HepG2 (cell line): ENCODE measurements around the gene KIF3A. TPM values are rescaled to one million over a fixed set of nuclear protein-coding genes. Genes with fewer than 3 reads are reported as not detected.

Source experiments
- ATAC-seq: fragments of 200-7000 bp; cut with Tn5 transposase; 3 replicates; pipeline ENCODE4 v1.9.1; 2020; ENCODE audit warnings: mild to moderate bottlenecking, moderate library complexity
- BruUV-seq: library from RNA; stranded (reverse); fragments of 400-500 nt; replicated peaks from 2 replicates; lab custom pipeline; 2021; lab: Mats Ljungman, UMichigan
- CTCF ChIA-PET: fragments of 300-600 bp; formaldehyde crosslinking; extraction: SDS; loops from one replicate; lab custom pipeline; 2021; ENCODE audit warnings: low total read pairs, inconsistent platforms, low intra/inter-chr PET ratio; lab: Yijun Ruan, JAX
- POLR2A ChIA-PET: fragments of 350-600 bp; sonication (Branson Sonifier 250); formaldehyde crosslinking; loops from one replicate; lab custom pipeline; 2020; ENCODE audit warnings: antibody characterized with exemption, inconsistent platforms; lab: Yijun Ruan, JAX
- DNase-seq: peaks from one replicate; pipeline ENCODE4 v3.0.0-alpha.2; 2015; ENCODE audit warnings: low spot score
- FAIRE-seq: peaks from 3 replicates; lab custom pipeline; 2011; peaks lifted over from hg19 to GRCh38; lab: Jason Lieb, UNC
- H2AFZ ChIP-seq: one replicate; pipeline ENCODE4 v1.6.1; 2011; ENCODE audit warnings: low read length, inconsistent platforms
- H3K27ac ChIP-seq: fragments of 300-600 bp; 3 replicates; pipeline ENCODE4 v1.8.0; 2011; ENCODE audit warnings: mixed run types, mild to moderate bottlenecking, mixed read lengths, low read length, inconsistent platforms; ENCODE audit not compliant: insufficient read depth; ENCODE audit errors: extremely low read length
- H3K27me3 ChIP-seq, 2 experiments: fragments of 200-600 bp in 1 of 2; 2 replicates in 1 of 2; 3 replicates in 1 of 2; pipeline versions ENCODE4 v1.6.0 to v1.8.0; 2011; ENCODE audit warnings: low read length in 2 of 2, mild to moderate bottlenecking in 2 of 2, moderate library complexity in 2 of 2, inconsistent platforms in 1 of 2; ENCODE audit not compliant: insufficient read depth in 2 of 2, control insufficient read depth in 1 of 2
- H3K36me3 ChIP-seq, 2 experiments: fragments of 200-600 bp in 1 of 2; replicated peaks in 1 of 2; 2 replicates in 1 of 2; 3 replicates in 1 of 2; pipeline versions ENCODE4 v1.5.1 to v1.8.0; 2011; ENCODE audit warnings: low read length in 2 of 2, inconsistent platforms in 1 of 2; ENCODE audit not compliant: insufficient read depth in 2 of 2, control insufficient read depth in 1 of 2
- H3K4me1 ChIP-seq: 2 replicates; pipeline ENCODE4 v1.5.1; 2012; ENCODE audit warnings: low read length, inconsistent platforms; ENCODE audit not compliant: insufficient read depth
- H3K4me2 ChIP-seq: 2 replicates; pipeline ENCODE4 v1.6.0; 2011; ENCODE audit warnings: low read depth, low read length, inconsistent platforms
- H3K4me3 ChIP-seq, 3 experiments: fragments of 200-600 bp in 1 of 3; sonication (generic), shearing (Covaris generic) in 1 of 3; replicated peaks in 1 of 3; 2 replicates each; pipeline ENCODE4 v1.5.1; 2011 to 2016; ENCODE audit warnings: low read length in 3 of 3, inconsistent platforms in 2 of 3, low read depth in 2 of 3, mild to moderate bottlenecking in 2 of 3, control low read depth in 1 of 3, mixed read lengths in 1 of 3; ENCODE audit not compliant: insufficient read depth in 1 of 3
- H3K79me2 ChIP-seq: one replicate; pipeline ENCODE4 v1.6.1; 2011; ENCODE audit warnings: low read length, inconsistent platforms; ENCODE audit not compliant: insufficient read depth
- H3K9ac ChIP-seq: 2 replicates; pipeline ENCODE4 v1.6.0; 2011; ENCODE audit warnings: mild to moderate bottlenecking, low read depth, low read length, inconsistent platforms; ENCODE audit not compliant: insufficient read depth
- H3K9me3 ChIP-seq: 2 replicates; pipeline ENCODE4 v1.5.1; 2012; ENCODE audit warnings: mild to moderate bottlenecking, low read length
- H4K20me1 ChIP-seq: 2 replicates; pipeline ENCODE4 v1.6.0; 2011; ENCODE audit warnings: inconsistent platforms, mild to moderate bottlenecking, low read length, moderate library complexity; ENCODE audit not compliant: insufficient read depth
- CHCHD3 ChIP-seq: sonication (generic); formaldehyde crosslinking; IDR thresholded peaks from 2 replicates; pipeline ENCODE4 v1.8.0; 2022; ENCODE audit warnings: mild to moderate bottlenecking, missing genetic modification reagents, moderate library complexity
- GATAD1 ChIP-seq: IDR thresholded peaks from 2 replicates; pipeline ENCODE4 v1.6.1; 2016; ENCODE audit warnings: missing genetic modification reagents, missing compliant biosample characterization
- JUN ChIP-seq: sonication (generic); formaldehyde crosslinking; IDR thresholded peaks from 2 replicates; pipeline ENCODE4 v1.4.0; 2020; ENCODE audit warnings: mild to moderate bottlenecking, missing genetic modification reagents
- MTA3 ChIP-seq: sonication (generic); formaldehyde crosslinking; IDR thresholded peaks from 2 replicates; pipeline ENCODE4 v1.4.0; 2020; ENCODE audit warnings: missing genetic modification reagents
- NFATC3 ChIP-seq: sonication (generic); formaldehyde crosslinking; IDR thresholded peaks from 2 replicates; pipeline ENCODE4 v1.5.1; 2020; ENCODE audit warnings: mild to moderate bottlenecking, missing genetic modification reagents
- PAWR ChIP-seq: sonication (generic); formaldehyde crosslinking; IDR thresholded peaks from 2 replicates; pipeline ENCODE4 v1.4.0; 2020; ENCODE audit warnings: missing genetic modification reagents, mild to moderate bottlenecking, borderline replicate concordance
- SMAD3 ChIP-seq: sonication (generic); formaldehyde crosslinking; IDR thresholded peaks from 2 replicates; pipeline ENCODE4 v1.4.0; 2020; ENCODE audit warnings: missing genetic modification reagents
- SNAPC2 ChIP-seq: sonication (generic); formaldehyde crosslinking; IDR thresholded peaks from 2 replicates; pipeline ENCODE4 v1.8.1; 2022; ENCODE audit warnings: mild to moderate bottlenecking, missing genetic modification reagents
- ZFP90 ChIP-seq: sonication (generic); formaldehyde crosslinking; IDR thresholded peaks from 2 replicates; pipeline ENCODE4 v1.8.0; 2022; ENCODE audit warnings: missing genetic modification reagents, mild to moderate bottlenecking, inconsistent platforms, borderline replicate concordance
- ZNF121 ChIP-seq: sonication (generic); formaldehyde crosslinking; IDR thresholded peaks from 2 replicates; pipeline ENCODE4 v1.5.0; 2020; ENCODE audit warnings: mild to moderate bottlenecking, missing genetic modification reagents
- ZNF317 ChIP-seq: sonication (generic); formaldehyde crosslinking; IDR thresholded peaks from 2 replicates; pipeline ENCODE4 v1.5.0; 2020; ENCODE audit warnings: mild to moderate bottlenecking, missing genetic modification reagents
- ZNF451 ChIP-seq: sonication (generic); formaldehyde crosslinking; IDR thresholded peaks from 2 replicates; pipeline ENCODE4 v1.5.0; 2020; ENCODE audit warnings: mild to moderate bottlenecking, missing genetic modification reagents
- ZNF784 ChIP-seq: sonication (generic); formaldehyde crosslinking; IDR thresholded peaks from 2 replicates; pipeline ENCODE4 v1.5.1; 2020; ENCODE audit warnings: missing genetic modification reagents, mild to moderate bottlenecking, borderline replicate concordance
- WGBS: methylation state at CpG from one replicate; pipeline ENCODE4 v1.1.6; 2017; ENCODE audit warnings: low lambda C conversion rate; 5-methylcytosine and 5-hydroxymethylcytosine counted together
- in situ Hi-C: cut with HindIII; loops from 2 replicates; pipeline ENCODE4 v1.10.0; 2017; ENCODE audit warnings: low pct_unique_long_range_greater_than_20kb; ENCODE audit not compliant: extremely low pct_ligation_motif_present
- intact Hi-C: fragments of 100-400 bp; cut with micrococcal nuclease; formaldehyde crosslinking; loops from one replicate; pipeline ENCODE4 v1.10.0; 2022; ENCODE audit not compliant: unreplicated experiment
- polyA plus RNA-seq, 8 experiments: library from polyadenylated mRNA; depleted of rRNA in 3 of 8; stranded (reverse) in 7 of 8; unstranded in 1 of 8; fragments of >200 nt; fragmentation: Illumina TruSeq in 4 of 8; extraction: Trizol in 4 of 8; gene quantifications; 2 replicates each; pipeline versions ENCODE4 v1.2.1 to v1.2.3, GENCODE V29; 2011 to 2016; ENCODE audit warnings: low read depth in 4 of 8, missing spikeins in 1 of 8, mixed read lengths in 1 of 8; ENCODE audit not compliant: insufficient read depth in 1 of 8
- total RNA-seq, 5 experiments: library from RNA; depleted of rRNA; stranded (reverse); fragments of >200 nt; fragmentation: Illumina TruSeq; extraction: Trizol; gene quantifications; 2 replicates each; pipeline ENCODE4 v1.2.3, GENCODE V29; 2016; ENCODE audit warnings: low read depth in 1 of 5
- TF ChIP-seq, protein P1 (sequence below): IDR thresholded peaks from 2 replicates; pipeline ENCODE4 v1.6.1; 2016; ENCODE audit warnings: low read depth, borderline replicate concordance

Gene KIF3A
- total and polyA plus RNA-seq, 2 of the 13 experiments (the other 11 are each of a cell fraction or from before 2014, with no cell fraction given) = 2.3 to 8.4 TPM

DNA sequence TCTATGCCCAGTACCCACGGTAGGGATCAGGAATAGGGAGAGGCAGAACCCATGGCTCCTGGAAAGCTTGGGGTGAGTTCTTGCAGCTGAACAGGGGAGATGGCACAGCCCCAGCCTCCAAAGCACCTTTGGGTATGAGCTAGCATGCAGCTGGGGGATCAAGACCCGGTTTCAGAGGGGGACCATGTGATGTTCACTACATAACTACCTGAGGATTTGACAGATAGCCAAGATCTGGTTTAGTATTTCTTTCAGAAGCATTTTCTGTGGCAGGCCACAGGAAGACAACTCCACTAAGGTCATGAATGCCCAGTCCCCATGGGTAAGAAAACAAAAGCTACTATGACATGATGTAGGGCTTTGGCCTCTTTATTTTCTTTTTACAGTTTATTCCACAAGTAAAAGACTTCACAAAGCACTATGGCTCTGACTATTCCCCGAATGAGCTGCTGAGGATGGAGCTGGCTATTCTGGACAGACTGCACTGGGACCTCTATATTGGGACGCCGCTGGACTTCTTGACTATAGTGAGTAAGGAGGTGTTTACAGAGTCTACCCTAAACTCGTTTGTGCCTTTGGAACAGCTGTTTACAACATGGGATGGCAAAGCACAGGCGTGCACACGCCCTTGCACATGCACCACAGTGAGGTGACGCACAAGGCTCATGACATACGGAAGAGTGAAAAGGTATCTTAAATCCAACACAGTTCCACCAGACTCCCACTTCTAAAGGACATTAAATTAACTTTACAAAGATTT lies 13.3 kb upstream of the KIF3A start (continued):
- no peak for TF ChIP-seq ZNF121

- H2AFZ ChIP-seq = no peak overlapping the region
- no peaks in the 10 kb centered on the region for H3K9me3 ChIP-seq
- no TSS peak for BruUV-seq
- no peak overlapping the region for H3K4me3 ChIP-seq
- in situ Hi-C loops = loop anchor here (10.0 kb wide), 1 partner anchor 135 kb away; no protein-coding TSS in a partner anchor
- H3K79me2 ChIP-seq = no peaks in the 10 kb centered on the region
- no peaks in the 10 kb centered on the region for H4K20me1 ChIP-seq
- no peak overlapping the region for H3K4me2 ChIP-seq
- no peak overlapping the region for H3K9ac ChIP-seq
- no peak for DNase-seq
- no peak for FAIRE-seq
- no peak for ATAC-seq
- 86% methylated on average over 1 of the region's 2 CpGs for WGBS
- H3K27ac ChIP-seq = no peak overlapping the region
- POLR2A ChIA-PET = no interaction called here
- TF ChIP-seq NFATC3 (CRISPR knock-in tag) (no peak), ZNF784 (CRISPR knock-in tag) (no peak), CHCHD3 (no peak), ZNF317 (no peak), SNAPC2 (no peak), SMAD3 (no peak), ZFP90 (CRISPR knock-in tag) (no peak), MTA3 (no peak), ZNF451 (CRISPR knock-in tag) (no peak), GATAD1 (no peak), PAWR (CRISPR knock-in tag) (no peak), JUN (CRISPR knock-in tag) (no peak)
- TF ChIP-seq, protein P1, sequence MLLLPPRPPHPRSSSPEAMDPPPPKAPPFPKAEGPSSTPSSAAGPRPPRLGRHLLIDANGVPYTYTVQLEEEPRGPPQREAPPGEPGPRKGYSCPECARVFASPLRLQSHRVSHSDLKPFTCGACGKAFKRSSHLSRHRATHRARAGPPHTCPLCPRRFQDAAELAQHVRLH (CRISPR knock-in tag) = no peak
- H3K4me1 ChIP-seq = no peaks in the 10 kb centered on the region; the same call in 1 of the 2 replicates
- CTCF ChIA-PET = no interaction called here
- H3K36me3 ChIP-seq = no peaks in the 10 kb centered on the region
- no peaks in the 10 kb centered on the region for H3K27me3 ChIP-seq
- intact Hi-C loops = no loop called here
These were observed 12.2 kb upstream of the KIF3A start for GRCh38 chr5:132749506-132749905.
